Endothelial cell (in vitro differentiated cells): ENCODE data around the gene VRK2. TPM values are rescaled to one million over a fixed set of nuclear protein-coding genes. Genes with fewer than 3 reads are reported as not detected.

Experiments
- DNase-seq: peaks from one replicate; pipeline ENCODE4 v3.0.0; 2021; ENCODE audit warnings: low spot score
- H3K27ac Mint-ChIP-seq: one replicate; pipeline ENCODE4 v1.8.0; 2021; ENCODE audit warnings: mixed read lengths, inconsistent platforms; ENCODE audit not compliant: unreplicated experiment
- H3K27me3 Mint-ChIP-seq: one replicate; pipeline ENCODE4 v1.8.0; 2021; ENCODE audit warnings: mild to moderate bottlenecking, moderate library complexity, mixed read lengths, inconsistent platforms; ENCODE audit not compliant: unreplicated experiment
- H3K36me3 Mint-ChIP-seq: one replicate; pipeline ENCODE4 v1.8.0; 2021; ENCODE audit warnings: mild to moderate bottlenecking, low read depth, mixed read lengths, inconsistent platforms; ENCODE audit not compliant: unreplicated experiment
- H3K4me1 Mint-ChIP-seq: one replicate; pipeline ENCODE4 v1.8.0; 2021; ENCODE audit warnings: mild to moderate bottlenecking, mixed read lengths, inconsistent platforms; ENCODE audit not compliant: unreplicated experiment
- H3K4me3 Mint-ChIP-seq: one replicate; pipeline ENCODE4 v1.8.0; 2021; ENCODE audit warnings: mild to moderate bottlenecking, mixed read lengths, inconsistent platforms; ENCODE audit not compliant: unreplicated experiment
- H3K9me3 Mint-ChIP-seq: one replicate; pipeline ENCODE4 v1.8.0; 2021; ENCODE audit warnings: mixed read lengths, inconsistent platforms; ENCODE audit not compliant: unreplicated experiment
- total RNA-seq: library from RNA; stranded (reverse); fragmentation: NEBNext Ultra II Directional; extraction: Animal tissue kit (Norgen Biotek cat#: 25700); gene quantifications from one replicate; pipeline ENCODE4 v1.2.1, GENCODE V29; 2021; ENCODE audit not compliant: unreplicated experiment
- TF ChIP-seq, protein P1 (sequence below): fragments of 200-600 bp; sonication (generic); IDR thresholded peaks from one replicate; pipeline ENCODE4 v1.5.0; 2021; ENCODE audit warnings: antibody characterized with exemption; ENCODE audit not compliant: unreplicated experiment

The VRK2 gene
- total RNA-seq, 1 donor from 2014 or later: 18.3 TPM

DNA sequence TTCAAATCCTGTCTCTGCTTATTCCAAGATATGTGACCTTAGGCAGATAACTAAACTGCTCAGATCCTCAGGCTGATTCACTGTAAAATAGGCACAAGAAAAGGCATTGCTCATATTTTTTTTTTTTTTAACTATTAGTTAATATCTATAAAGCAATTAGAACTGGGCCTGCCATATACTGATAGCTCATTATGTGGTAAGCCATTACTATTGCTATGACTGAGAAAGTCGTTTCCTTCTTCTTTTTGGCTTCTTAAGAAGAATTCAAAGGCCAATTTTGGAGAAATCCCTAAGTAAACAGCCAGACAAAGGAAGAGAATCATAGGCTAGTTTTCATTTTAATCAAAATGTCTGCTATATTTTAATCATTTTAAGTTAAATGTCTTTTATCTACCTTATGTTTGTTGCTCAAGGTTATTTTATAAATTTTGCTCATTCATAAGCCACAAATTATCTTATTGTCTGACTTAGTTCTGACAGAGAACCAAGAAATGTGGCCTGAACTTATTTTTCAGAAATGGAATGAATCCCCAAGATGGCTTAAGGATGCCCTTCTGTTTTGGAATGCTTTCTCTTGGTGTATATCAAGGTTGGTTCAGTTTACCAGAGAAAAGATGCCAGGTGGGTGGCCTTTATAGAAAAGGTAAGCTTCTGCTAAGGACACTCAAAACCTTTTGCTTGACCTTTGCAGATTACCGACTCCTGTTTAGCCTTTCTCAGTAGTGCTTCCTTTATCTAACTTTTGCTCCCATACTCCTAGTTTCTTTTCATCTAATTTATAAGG, 21.3 kb upstream of the VRK2 start:
- H3K4me3 Mint-ChIP-seq: no peak overlapping the region
- H3K27ac Mint-ChIP-seq: no peak overlapping the region
- DNase-seq: no peak
- H3K36me3 Mint-ChIP-seq: no peaks in the 10 kb centered on the region
- no peaks in the 10 kb centered on the region for H3K27me3 Mint-ChIP-seq
- TF ChIP-seq, protein P1, sequence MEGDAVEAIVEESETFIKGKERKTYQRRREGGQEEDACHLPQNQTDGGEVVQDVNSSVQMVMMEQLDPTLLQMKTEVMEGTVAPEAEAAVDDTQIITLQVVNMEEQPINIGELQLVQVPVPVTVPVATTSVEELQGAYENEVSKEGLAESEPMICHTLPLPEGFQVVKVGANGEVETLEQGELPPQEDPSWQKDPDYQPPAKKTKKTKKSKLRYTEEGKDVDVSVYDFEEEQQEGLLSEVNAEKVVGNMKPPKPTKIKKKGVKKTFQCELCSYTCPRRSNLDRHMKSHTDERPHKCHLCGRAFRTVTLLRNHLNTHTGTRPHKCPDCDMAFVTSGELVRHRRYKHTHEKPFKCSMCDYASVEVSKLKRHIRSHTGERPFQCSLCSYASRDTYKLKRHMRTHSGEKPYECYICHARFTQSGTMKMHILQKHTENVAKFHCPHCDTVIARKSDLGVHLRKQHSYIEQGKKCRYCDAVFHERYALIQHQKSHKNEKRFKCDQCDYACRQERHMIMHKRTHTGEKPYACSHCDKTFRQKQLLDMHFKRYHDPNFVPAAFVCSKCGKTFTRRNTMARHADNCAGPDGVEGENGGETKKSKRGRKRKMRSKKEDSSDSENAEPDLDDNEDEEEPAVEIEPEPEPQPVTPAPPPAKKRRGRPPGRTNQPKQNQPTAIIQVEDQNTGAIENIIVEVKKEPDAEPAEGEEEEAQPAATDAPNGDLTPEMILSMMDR: no peak
- no peaks in the 10 kb centered on the region for H3K9me3 Mint-ChIP-seq
- no peaks in the 10 kb centered on the region for H3K4me1 Mint-ChIP-seq

DNA sequence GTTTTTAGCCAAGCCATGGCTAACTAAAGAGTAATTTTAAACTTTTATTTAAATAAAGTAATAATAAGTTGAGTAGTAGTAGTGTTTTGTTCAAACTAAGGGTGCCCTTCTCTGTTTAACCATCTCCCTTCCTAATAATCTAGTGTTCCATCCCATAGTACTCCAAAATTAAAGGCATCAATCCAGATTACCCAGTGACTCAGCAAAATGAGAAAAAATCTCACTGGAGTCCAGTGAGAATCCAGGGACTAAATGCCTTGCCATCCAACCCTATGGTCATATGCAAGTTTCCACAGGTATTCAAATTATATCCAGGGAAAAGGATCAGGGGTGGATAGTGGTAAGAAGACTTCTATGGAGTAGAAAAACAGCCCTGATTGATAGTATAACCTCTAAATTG, 19.6 kb upstream of the VRK2 start:
- Mint-ChIP-seq H3K4me1 (no peaks in the 10 kb centered on the region), H3K4me3 (no peak overlapping the region), H3K27me3 (no peaks in the 10 kb centered on the region), H3K36me3 (no peaks in the 10 kb centered on the region), H3K27ac (no peak overlapping the region), H3K9me3 (no peaks in the 10 kb centered on the region)
- DNase-seq: no peak
- TF ChIP-seq, protein P1: no peak

DNA sequence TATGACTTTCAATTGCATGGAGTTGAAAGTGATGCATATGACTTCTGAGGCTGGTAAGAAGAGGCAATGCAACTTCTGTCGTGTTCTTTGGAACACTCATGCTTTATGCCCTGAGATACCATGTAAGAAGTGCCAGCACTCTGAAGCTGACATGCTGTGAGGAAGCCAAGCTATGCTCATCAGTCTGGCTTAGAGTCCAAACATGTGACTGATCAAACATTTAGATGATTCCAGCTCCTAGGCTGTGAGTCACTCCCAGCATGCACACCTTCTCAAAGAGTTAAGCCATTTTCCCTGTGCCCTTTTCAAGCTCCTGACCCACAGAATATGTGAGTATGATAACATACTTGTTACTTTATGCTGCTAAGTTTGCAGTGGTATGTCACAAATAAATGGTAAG, 15.8 kb upstream of the VRK2 start:
- H3K27me3 Mint-ChIP-seq: no peaks in the 10 kb centered on the region
- TF ChIP-seq, protein P1: no peak
- H3K9me3 Mint-ChIP-seq: no peaks in the 10 kb centered on the region
- no peak for DNase-seq
- H3K36me3 Mint-ChIP-seq: no peaks in the 10 kb centered on the region
- H3K4me1 Mint-ChIP-seq: no peaks in the 10 kb centered on the region
- no peak overlapping the region for H3K4me3 Mint-ChIP-seq
- no peak overlapping the region for H3K27ac Mint-ChIP-seq

DNA sequence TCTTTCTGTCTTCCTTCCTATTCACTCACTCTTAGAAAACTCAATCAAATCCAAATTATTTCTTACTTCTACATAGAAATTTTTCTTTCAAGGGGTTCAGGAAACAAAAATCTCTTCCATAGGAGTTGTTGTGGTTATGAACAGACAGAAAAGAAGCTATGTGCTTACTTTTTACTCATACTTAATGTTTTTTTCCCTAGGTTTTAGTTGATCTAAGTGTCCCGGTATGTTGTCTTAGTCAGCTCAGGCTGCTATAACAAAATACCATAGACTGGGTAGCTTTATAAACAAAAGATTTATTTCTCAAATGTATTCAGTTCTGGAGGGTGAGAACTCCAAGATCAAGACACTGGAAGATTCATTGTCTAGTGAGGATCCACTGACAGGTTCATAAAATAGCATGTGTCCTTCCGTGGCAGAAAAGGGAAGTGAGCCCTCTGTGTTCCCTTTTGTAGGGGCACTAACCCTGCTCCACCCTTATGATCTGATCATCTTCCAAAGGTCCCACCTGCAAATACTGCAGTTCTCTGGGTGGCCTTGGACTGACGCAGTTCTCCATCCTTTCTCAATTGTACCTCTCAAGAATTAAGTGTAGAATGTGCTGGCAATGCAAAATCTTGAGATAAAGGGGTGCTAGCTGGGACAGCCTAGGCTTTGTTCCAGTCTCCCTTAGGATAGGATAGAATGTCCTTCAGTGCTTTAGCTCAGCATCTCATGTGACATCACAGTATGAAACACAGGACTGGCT, 14.4 kb upstream of the VRK2 start:
- H3K27ac Mint-ChIP-seq: no peak overlapping the region
- no peak overlapping the region for H3K4me3 Mint-ChIP-seq
- H3K9me3 Mint-ChIP-seq: no peaks in the 10 kb centered on the region
- no peaks in the 10 kb centered on the region for H3K4me1 Mint-ChIP-seq
- H3K27me3 Mint-ChIP-seq: no peaks in the 10 kb centered on the region
- no peak for DNase-seq
- TF ChIP-seq, protein P1: no peak
- no peaks in the 10 kb centered on the region for H3K36me3 Mint-ChIP-seq

DNA sequence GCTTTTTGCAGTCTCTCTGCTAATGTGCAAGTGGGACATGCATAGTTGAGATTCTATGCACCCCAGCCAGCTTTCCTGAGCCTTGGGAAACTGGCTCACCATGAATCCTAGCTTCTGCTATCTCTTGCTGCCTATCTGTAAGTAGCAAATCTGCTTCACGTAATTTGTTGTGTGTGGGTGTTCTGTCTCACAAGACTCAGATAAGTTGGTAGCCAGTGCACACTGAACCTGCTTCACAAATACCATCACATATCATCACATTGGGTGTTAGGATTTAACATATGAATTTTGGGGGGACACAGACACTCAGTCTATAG, 13.9 kb upstream of the VRK2 start:
- TF ChIP-seq, protein P1: no peak
- no peaks in the 10 kb centered on the region for H3K36me3 Mint-ChIP-seq
- no peak overlapping the region for H3K27ac Mint-ChIP-seq
- no peaks in the 10 kb centered on the region for H3K4me1 Mint-ChIP-seq
- H3K27me3 Mint-ChIP-seq: no peaks in the 10 kb centered on the region
- H3K4me3 Mint-ChIP-seq: no peak overlapping the region
- DNase-seq: no peak
- no peaks in the 10 kb centered on the region for H3K9me3 Mint-ChIP-seq
